NCI-H1930 (cell line): ENCODE data around the gene GET3.
"Not testable (repeated sequence)": the region's sequence is repeated elsewhere in the genome, so short reads cannot be mapped to it uniquely, and the experiment has no call there.

Experiments
- DNase-seq, 2 experiments: peaks; one replicate each; lab custom pipeline; 2025; lab: John Stamatoyannopoulos, UW

GET3 gene

DNA sequence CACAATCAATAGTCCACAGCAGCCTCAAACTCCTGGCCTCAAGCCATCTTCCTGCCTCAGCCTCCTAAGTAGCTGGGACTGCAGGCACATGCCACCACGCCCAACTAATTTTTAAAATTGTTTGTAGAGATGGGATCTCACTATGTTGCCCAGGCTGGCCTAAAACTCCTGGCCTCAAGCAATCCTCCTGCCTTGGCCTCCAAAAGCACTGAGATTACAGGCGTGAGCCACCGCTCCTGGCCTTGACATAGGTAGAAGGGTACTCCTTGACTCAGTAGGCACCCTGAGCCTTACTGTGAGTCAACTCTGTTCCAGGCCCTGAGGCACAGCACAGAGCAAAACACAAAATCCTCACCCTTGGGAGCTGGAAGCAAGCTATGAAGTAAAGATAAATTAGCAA lies 21.4 kb upstream of the GET3 start:
- no peak for DNase-seq

DNA sequence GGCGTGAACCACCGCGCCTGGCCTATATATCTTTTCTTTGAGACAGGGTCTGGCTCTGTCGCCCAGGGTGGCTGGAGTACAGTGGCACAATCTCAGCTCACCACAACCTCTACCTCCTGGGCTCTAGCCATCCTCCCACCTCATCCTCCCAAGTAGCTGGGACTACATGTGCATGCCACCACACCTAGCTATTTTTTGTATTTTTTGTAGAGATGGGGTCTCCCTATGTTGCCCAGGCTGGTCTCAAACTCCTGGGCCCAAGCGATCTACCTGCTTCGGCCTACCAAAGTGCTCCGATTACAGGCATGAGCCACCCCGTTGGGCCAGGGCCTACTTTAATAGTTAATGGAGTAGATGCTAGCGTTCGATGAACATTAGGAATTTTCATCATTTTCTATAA lies 17.0 kb upstream of the GET3 start:
- DNase-seq = no peak

DNA sequence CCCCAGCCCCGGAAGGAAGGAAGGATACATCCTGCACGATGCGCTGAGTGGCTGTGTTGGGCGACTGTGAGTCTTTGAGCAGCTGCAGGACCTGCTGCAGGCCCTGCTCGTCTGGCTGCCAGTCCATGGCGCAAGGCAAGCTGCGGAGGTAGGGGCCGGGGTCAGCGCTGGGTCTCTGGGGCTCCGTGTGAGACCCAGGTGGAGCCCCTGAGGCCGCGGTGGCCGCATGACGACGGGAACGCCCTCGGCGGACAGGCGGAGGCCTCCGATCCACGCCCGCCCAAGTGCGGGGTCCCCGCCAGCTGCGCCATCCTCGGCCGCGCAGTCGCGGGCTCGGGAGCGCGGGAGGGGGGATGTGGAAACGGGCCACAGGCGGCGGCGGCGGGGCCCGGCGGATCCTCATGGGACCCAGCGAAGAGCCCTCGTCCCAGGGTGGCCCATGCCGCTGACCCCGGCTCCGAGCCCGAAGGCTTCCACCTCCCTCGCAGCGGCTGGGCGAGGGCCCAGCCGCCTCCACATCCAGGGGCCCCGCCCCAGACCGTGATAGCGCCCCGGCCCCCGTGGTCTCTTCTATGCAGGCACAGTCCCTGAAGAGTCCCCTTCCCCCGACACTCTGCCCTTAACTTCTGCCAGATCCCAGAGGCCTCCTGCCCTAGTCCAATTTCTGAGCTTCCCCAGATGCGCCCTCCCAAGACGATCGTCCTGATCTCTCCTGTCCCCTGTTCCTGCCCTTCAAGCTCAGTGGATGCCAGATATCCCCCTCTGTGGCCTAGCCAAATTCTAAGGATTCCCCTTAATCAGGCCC lies 16.2 kb upstream of the GET3 start:
- DNase-seq = no peak

DNA sequence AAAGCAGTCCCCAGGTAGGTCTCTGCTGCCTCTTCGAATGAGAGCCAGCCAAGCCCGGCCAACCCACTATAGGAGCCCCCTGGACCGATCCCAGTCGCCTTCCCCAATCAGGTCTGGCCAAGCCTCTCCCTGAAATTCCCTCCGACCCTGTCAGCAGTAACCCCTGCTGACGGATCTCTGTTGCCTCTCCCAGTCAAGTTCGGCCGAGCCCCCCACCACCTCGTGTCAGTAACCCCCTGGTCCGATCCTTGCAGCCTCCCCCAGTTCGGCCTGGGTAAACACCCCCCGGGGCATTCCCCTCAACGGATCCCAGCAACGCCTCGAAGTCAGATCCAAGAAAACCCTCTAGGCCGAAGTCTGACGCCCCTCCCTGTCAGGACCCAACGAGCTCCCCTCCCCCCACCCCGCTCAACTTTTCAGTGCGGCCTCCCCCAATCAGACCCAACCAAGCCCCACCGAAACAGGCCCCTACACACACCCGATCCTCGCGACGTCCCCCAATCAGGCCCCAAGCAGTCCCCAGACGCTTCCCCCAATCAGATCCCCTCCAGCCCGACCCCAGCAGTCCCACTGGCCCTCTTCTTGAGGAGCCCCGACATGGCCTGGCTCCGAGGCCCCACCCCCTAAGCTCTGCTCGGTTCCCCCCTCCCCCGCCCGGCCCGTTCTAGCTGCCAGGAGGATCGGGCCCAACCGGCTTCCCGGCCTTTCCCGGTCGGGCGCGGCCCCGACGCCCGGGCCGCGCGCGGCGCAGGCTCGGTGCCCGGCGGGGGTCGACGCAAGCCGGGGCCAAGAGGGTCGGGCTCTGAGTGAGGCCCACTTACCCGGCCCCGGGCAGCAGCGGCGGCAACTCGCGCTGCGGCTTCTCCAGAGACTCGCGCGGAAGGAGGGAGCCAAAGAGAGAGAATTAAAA lies 15.4 kb upstream of the GET3 start:
- DNase-seq = no peak

DNA sequence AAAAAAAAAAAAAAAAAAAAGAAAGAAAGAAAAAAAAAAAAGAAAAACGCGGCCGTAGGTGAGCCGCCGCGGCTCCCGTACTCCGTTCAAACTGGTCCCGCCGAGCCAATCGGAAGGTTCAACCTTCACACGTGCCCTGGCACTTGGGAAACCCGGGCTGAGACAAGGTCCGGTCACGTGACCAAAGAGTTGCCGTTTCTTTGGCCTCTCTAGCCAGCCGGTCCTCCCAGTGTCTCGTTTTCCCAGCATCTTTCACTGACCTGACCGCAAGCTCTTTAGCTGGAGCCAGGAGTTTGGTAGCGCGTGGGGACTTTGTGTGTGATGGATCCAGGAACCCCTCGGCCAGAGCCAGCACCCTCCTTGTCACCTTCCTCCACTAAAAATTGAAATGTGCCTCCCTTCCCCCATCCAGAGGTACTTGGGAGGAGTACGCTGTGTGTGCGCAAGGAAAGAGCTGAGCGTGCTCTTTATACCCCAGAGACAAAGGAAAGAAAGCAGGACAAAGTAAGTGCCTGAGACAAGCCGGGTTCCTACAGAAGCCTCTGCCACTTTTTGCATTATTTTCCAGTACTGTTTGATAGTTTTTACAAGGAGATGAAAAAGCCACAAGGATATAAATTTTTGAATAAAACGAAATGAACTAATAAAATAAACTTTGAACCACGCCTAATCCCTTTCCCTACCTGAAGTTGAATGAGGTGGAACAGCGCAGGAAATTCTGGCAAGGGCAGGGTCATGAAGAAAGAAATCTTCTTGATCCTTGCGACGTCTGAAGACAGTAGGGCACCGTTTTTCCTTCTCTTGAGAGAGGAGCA lies 14.5 kb upstream of the GET3 start:
- peak; percentile 95 for DNase-seq

DNA sequence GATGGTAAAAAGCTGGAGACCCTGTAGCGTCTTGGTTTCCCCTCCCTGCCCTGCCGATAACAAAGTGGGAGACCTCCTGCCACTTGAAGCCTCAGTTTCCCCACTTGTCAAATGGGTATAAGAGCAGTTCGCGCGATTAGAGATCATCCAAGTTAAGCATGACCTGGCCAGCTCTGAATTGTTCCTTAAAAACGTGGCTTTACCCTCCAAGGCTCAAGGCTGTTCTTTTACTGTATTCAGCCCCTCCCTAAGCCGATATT lies 14.0 kb upstream of the GET3 start:
- no peak for DNase-seq

DNA sequence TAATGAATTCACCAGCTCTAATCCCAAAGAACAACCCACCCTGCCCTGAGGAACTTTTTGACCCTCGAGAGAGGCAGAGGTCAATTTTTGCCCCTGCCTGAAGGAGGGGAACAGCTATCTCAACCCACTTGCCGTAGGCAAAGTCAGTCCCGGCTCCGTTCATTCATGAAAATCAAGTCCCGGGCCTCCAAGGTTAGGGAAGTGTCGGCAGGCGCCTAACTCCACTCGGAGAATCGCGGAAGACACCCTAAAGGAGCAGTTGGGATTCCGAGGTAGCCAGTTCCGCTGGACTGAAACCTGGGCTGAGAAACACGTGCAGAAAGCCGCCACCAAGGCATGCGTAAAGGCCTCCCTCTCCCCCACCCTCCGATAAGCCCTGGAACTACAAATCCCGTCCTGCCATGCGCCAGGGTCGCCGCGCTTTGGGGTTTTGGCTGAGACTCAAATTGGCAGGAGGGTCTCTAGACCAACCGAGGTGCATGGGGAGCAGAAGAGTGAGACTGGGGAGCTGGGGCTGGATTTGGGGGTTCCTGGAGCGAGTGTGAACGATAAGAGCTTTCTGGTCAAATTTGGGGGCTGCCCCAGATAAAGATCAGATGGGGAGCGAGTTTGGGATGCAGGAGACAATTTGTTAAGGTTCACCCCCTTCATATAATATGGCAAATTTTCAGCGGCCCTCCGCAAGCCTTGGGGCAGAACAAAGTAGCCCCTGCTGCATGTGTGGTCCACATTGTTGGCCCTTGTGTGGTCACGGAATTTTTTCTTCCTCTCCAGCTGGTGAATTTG lies 13.5 kb upstream of the GET3 start, which contains the start of gene TNPO2:
TNPO2 (minus strand) TSS at position 292 of the 786 bp plus-strand sequence. CDS start 2,955 bp downstream, outside the sequence.
- DNase-seq = peak; percentile 43 to 57

DNA sequence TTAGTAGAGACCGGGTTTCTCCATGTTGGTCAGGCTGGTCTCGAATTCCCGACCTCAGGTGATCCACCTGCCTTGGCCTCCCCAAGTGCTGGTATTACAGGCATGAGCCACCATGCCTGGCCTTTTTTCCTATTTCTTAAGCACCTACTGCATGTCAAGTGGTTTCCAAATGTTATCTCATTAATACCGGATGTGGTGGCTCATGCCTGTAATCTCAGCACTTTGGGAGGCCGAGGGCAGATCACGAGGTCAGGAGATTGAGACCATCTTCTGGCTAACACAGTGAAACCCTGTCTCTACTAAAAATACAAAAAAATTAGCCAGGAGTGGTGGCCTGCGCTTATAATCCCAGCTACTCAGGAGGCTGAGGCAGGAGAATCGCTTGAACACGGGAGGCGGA lies 11.7 kb upstream of the GET3 start:
- not testable (repeated sequence) for DNase-seq

DNA sequence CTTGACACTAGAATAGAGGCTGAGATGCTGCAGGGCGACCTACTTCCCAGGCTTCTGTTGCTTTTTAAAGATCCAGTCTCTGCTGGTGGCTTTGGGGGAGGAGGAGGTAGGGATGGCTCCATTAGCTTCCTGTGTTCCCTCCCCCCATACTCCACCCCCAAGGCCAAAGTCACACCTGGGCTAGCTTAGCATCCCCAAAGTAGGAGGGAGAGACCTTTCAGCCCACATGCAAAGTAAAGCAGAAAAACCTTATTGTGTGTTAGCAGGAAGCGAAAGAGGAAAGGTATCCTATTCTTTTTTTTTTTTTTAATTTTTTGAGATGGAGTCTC lies 10.3 kb upstream of the GET3 start:
- no peak for DNase-seq

DNA sequence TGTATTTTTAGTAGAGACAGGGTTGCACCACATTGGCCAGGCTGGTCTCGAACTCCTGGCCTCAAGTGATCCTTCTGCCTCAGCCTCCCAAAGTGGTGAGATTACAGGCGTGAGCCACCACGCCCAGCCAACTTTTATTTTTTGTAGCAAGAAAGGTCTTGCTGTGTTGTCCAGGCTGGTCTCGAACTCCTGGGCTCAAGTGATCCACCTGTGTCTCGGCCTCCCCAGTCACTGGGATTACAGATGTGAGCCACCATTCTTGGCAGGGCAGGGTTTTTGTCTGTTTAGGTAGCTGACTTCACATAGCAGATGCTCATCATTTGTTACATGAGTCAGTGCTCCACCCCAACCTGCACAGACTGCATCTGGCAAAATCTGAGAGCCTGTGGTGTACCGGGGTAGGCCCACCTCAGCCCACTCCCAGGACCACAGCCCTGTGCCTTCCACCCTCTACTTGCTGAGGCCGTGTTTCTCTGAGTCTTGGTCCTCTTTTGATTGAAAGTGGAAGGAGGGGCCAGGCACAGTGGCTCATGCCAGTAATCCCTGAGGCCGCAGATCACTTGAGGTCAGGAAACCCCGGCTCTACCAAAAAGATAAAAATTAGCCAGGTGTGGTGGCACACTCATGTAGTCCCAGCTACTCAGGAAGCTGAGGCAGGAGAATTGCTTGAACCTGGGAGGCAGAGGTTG lies 9.4 kb upstream of the GET3 start:
- DNase-seq = no peak

DNA sequence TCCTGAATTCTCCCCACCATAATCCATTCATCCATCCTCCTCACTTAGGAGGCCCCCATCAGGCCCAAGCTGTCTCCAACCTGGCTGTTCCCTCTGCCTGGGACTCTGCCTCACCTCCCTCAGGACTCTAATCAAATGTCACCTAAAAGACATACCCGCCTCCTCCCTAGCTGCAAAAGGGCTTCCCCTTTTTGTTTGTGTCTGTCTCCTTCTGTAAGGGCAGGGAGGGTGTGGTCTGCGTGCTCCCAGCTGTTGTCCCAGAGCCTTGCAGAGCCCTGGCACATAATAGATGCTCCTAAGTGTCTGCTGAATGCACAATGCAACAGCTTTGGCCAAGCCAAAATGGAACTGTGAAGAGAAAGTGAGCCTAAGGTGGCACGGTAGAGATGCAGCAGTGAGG lies 7.2 kb upstream of the GET3 start:
- DNase-seq = no peak

DNA sequence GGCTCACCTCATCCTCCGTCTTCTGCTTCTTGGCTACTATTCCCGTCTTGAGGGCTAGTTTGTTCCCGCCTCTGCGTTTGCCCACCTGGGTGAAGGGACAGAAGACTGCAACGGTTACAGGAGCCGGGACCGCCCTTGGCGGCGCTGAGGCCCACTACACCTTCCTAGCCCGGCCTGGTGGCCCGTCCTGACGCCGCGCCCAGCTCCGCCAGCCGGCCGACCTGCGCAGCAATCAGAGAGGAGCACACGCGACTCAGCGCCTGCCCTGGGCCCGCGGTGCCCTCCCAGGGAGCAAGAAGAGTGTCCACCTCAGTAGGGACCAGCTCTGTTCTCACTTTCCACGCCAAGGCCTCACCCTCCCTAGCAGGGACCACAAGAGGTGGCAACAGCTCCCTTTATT lies 6.0 kb upstream of the GET3 start:
- no peak for DNase-seq

DNA sequence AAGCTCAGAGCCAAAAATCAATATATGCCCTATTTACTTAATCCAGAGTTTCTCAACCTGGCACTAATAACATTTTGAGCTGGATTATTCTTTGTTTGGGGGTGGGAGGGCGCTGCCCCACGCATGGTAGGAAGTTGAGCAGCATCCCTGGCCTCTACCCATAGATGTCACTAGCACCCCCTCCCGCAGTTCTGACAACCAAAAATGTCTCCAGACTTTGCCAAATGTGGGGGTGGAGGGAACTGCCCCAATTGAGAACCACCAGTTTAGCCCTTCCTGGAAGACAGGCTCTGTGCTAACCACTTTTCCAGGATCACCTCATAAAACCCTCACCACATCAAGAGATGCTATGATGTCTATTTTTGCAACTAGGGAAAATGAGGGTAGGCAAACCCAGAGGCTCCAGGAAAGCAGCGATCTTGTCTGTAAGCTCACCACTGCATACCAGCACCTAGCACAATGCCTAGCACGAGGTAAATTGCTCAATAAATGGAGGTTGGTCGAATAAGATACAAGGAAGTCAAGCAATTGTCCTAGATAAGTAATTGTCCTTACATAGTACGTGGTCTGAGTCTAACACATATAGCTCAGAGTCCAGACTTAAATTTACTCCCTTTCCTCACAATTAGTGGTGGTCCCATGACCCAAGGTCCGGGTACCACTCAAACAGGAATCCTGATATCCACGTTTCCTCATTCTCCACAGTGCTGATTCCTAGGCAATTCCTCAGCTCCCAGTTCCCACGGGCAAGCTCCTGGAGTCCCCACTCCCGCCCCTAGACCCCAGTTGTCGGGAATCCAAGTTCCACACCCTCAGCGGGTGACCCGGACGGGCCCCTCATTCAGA lies 3.7 kb upstream of the GET3 start:
- DNase-seq = no peak

DNA sequence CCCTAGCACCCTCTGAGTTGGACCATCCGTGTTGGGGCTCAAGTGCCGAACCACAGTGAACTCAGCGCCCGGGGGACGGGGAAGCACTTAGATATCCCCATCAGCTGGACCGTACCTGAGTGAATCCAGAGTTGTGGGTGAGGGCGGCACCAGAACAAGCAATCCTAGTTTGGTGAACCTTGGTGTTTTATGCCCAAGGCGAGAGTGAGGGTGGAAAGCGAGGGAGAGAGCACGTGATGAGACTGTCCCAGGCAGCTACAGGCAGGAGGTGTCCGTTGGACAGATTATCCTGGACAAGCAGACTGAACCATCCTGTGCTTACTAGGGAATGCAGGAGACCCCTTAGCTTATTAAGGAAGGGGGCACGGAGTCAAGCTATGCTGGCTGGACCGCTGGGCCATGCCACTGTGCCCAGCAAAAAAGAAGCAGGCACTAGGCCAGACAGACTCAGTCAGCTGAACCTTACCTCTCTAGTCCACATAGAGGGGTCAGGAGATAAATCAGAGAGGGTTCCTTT lies 596 bp downstream of the GET3 start:
- DNase-seq = no peak

DNA sequence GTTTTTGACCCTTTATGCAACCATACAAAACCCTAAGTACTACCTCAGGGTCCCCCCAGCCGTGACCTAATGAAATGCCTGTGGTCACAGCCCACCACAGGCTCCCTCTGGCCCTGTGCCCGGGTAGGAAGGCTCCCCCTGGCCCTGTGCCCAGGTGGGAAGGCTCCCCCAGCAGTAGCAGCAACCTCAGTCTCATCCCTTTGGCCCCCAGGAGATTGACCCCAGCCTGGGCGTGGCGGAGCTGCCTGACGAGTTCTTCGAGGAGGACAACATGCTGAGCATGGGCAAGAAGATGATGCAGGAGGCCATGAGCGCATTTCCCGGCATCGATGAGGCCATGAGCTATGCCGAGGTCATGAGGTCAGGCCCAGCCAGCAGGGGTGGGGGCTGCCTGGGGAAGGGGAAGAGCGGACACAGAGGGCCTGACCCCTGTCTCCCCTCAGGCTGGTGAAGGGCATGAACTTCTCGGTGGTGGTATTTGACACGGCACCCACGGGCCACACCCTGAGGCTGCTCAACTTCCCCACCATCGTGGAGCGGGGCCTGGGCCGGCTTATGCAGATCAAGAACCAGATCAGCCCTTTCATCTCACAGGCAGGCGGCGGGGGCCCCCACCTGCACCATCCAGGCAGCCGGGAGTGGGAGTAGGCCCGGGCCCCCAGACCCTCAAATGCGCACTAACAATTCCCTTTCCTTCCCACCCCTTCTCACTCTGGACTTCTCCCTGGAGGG lies 8.0 kb downstream of the GET3 start:
- DNase-seq = no peak

DNA sequence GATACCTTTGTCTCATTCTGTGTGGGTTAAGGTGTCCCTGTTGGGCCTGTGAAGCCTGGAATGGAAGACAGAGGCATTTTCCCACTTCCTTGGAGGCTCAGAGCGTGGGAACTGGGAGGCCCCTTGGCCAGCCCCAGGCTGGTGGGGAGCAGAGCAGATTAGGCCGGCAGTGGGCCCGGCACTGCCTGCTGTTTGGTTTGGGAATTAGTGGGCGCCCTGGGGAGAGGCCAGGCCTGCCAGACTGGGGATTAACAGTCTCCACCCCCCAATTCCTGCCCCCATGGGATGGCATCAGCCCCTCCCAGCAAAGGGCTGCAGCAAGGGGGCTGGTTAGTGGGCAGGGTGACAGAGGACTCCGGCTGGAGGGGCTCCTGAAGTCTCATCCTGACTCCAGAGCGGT lies 11.2 kb downstream of the GET3 start:
- DNase-seq = no peak

DNA sequence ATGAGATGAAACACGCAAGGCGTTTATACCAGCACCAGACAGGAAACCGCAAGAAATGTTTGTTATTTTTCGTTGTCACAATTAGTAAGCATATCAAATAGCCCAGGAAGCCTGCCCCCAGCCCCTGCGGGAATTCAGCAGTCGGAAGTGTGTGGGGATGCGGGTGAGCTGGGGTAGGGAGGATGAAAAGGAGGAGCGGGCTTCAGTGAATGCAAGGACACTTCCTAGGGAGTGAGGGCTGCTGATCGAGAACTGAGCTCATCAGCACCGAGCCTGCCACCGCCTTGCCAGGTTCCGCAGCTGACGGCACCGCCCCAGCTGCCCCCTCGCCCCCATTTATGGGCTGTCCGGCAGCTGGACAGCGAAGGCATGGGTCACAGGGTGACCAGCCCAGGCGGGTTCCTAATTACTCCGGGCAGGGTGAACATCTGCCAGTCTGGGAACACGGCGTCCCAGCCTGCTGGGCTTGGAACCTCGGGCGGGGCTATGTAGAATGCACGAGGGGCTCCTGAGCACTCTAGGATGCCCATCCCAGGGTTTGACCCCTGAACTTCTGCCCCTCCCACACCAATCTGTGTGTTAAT lies 12.7 kb downstream of the GET3 start:
- DNase-seq = no peak

DNA sequence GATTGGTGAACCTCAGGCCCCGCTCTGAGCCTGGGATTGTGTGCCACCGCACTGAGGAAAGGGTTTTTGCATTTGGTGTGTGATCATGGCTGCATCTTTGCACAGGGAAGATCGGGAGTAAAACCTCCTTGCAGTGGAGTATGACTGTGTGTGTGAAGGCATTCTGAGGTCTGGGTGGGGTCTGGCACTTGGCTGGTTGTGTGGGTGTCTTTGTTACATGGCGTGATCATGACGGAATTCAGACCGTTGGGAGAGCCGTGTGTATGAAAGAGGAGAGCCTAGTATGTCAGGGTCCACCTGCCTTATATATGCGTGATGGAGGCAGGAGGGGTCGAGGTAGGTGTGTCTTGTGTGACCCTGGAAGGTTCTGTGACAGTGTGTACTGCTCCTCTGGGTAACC lies 13.6 kb downstream of the GET3 start:
- DNase-seq = no peak

DNA sequence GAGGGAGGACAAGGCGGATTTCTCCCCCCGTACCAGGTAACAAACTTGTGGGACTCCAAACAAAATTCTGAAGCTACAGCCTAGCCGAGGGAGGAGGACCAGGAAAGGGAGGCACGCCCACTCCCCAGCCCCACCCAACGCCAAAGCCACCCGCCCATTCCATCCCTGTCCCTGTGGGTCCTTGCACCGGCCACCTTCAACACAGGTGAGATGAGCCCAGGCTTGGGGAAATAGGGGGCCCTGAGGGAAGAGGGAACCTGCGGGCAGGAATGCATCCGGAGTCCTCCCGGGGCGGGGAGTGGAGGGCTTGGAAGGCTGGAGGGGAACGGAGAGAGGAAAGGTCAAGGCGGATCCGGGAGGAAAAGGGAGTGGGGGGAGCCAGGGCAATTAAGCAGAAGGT lies 14.3 kb downstream of the GET3 start, which contains the start of gene BEST2:
BEST2 (plus strand) TSS at position 157 of the 400 bp plus-strand sequence. CDS start 802 bp downstream, outside the sequence.
- DNase-seq = no peak
